GM03348 (cell line): ENCODE results near the gene REC114.
"Not testable (repeated sequence)": the region's sequence is repeated elsewhere in the genome, so short reads cannot be mapped to it uniquely, and the experiment has no call there.

Experiments
- DNase-seq: peaks from one replicate; pipeline ENCODE4 v3.0.0; 2012; ENCODE audit warnings: low spot score

Gene REC114

DNA sequence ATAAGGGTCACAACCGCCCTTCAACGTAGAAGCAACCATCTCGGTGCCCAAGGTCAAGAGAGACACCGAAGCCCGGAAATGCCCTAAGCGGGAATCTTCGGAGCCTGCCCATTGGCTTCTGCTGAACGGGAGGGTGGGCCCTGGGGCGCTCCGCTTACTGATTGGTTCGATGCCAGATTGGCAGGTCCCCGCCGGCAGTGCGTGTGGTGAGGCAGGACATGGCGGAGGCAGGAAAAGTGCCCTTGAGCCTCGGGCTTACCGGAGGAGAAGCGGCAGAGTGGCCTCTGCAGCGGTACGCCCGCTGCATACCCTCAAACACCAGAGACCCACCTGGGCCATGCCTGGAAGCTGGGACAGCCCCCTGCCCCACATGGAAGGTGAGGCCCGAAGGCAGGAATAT is at the start of gene REC114:
Gene REC114, plus strand, starts transcription at position 197 of the 400 bp plus-strand sequence. Its CDS starts 22 bp downstream, at position 219.
- DNase-seq: no peak

DNA sequence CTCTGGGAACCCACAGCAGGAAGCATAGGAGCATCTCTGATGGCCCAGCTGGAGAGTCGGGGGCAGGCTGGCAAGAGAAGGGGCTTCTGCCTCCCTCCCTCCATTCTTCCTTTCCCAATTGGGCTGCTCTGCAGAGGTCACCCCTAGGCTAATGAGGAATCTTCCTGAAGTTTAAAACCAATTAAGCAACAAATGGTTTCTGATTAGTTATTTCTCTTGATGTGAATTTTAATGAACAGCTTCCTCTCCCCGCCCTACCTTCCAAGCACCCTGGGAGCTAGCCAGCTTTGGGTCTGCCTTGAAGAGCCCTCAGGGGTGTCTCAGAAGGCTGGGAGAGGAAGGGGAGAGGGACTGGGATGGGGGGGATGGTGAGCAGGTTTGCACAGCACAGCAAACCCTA is 49.6 kb upstream of the REC114 start:
- DNase-seq: no peak

GRCh38 chr15:73394782-73395181 is 48.2 kb upstream of the REC114 start:
- no peak for DNase-seq

DNA sequence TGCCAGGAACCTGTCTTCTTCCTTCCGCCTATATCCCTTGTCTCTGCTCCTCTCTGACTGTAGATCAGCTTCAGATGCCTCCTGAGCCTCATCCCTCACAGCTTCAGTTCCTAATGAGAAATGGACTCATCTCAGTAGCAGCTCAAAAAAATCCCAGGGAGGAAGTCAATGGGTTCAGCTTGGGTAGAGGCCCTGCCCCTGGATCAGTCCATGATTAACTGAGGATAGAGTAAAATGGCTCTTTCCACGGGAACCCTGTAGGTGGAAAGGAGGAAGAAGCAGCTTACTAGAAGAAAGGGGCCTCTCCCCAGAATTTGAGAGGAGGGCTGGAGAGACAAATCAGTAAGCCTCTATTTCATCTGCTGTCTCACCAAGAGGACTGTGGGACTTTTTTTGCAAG is 47.3 kb upstream of the REC114 start:
- DNase-seq: no peak

GRCh38 chr15:73397461-73397860 is 45.5 kb upstream of the REC114 start:
- no peak for DNase-seq

DNA sequence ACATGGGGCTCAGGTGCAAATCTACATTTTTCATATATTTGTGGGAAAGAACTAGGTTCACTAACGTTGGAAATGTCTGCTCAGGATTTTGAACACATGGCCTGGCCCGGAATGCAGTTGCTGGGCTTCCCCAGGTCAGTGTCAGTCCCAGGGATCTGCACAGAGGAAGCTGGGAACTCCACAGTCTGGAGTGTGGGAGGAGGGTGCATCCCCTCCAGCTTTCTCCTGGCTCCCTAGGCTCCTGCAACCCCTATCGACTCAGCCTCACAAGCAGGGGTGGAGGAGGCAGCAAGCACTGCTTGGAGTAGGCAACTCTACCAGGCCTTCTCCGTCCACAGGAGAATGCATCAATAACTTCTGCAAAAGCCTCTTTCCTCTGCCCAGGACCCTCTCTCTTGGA is 44.1 kb upstream of the REC114 start:
- no peak for DNase-seq

DNA sequence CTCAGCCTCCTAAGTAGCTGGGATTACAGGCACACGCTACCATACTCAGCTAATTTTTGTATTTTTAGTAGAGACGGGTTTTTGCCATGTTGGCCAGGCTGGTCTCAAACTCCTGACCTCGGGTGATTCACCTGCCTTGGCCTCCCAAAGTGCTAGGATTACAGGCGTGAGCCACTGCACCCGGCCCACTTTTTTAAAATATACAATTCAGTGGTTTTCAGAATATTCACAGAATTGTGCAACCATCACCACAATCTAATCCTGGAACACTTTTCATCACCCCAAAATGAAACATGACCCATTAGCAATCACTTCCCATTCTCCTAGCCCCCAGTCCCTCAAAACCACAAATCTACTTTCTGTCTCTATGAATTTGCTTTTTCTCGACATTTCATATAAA is 42.7 kb upstream of the REC114 start:
- DNase-seq: not testable (repeated sequence)

- no peak for DNase-seq
Measured at GRCh38 chr15:73403171-73403570, 39.8 kb upstream of the REC114 start.

DNA sequence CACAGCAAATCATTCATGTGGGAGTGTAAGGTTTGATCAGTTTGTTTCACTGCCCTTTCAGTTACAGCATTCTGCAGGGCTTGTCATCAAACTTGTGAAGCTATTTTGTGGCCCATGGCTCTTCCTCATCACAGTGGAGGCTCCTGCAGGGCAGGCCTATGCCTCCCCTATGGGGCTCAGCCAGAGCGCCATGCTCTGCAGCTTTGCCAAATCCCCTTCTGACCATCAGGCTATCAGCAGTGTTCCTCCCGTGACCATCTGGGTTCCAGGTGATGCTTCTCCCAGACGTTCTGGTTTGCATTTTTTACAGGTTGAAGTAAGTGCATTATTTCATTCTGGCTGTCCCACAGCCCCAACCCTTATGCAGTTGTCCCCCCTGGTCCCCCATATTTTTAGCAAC is 28.1 kb upstream of the REC114 start:
- DNase-seq: no peak

DNA sequence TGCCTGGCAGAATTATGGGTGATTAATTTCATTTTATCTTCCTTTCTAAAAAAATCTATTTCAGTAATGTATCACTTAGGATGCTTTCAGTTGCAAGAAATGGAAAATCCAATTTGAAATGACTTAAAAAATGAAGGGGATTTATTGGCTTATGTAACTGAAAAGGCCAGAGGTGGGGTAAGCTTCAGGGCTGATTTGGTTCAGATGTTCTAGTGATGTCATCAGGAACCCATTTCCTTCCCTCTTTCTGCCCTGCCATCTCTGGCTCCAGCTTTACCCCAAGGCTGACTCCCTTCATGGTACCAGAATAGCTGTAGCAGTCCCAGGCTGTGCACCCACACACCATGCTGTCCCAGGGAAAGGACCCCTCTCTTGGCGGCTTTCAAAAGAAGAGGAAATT is 18.5 kb upstream of the REC114 start:
- DNase-seq: no peak

GRCh38 chr15:73425510-73425909 is 17.5 kb upstream of the REC114 start:
- DNase-seq: no peak

GRCh38 chr15:73426323-73426994 is 16.5 kb upstream of the REC114 start:
- no peak for DNase-seq

DNA sequence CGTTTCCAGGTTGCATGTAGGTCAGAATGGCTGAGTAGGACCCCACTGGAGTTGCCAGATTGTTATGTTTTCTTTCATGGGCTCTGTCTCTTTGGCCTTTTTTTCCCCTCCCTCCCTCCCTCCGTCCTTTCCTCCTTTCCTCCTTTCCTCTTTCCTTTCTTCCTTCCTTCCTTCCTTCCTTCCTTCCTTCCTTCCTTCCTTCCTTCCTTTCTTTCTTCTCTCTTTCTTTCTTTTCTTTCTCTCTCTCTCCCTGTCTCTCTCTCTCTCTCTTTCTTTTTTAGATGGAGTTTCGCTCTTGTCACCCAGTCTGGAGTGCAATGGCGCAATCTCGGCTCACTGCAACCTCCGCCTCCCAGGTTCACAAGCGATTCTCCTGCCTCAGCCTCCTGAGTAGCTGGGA is 11.6 kb upstream of the REC114 start:
- DNase-seq: not testable (repeated sequence)

DNA sequence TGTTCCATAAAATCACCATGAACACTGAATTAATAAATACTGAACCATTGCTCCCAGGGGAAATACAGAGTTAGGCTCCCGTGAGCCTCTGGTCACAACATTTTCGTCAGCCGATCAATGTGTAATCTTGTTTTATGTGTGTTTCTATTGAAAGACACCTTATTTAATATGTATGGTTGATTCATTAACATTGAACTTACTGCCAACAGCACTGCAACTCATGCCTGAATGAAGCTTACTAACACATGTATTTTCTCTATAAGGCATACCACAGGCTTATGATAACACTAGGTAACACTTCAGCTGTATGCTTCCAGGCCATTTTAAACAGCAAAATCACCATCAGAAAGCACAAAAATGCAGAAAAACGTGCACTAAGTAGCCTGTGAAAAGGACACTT is 9.1 kb upstream of the REC114 start:
- DNase-seq: no peak

GRCh38 chr15:73436613-73437012 is 6.4 kb upstream of the REC114 start:
- DNase-seq: no peak

DNA sequence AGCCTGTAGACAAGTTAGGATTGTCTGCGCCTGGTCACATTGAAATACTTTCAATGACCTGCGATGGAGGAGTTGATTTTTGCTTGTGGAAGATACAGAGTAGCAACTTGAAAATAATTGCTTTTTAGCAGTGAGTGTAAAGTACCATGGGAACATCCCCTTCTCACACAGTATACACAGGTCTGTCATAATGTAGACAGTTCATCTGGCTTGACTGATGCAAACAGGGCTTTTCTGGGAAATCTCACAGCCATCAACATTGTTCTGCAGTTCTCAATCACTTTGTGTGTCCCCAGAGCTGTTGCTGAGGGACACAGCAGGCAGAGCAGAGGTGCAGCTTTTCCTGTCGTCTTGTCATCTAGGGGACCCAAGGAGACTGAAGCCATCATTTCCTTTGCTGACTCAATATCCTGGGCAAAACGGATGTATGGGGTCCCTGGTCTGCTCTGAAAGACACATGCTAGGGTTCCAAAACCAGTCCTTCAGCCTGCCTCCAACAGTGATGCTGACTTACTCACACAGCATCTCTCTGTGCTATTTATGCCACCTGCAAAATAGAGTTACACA is 5.3 kb upstream of the REC114 start:
- no peak for DNase-seq

DNA sequence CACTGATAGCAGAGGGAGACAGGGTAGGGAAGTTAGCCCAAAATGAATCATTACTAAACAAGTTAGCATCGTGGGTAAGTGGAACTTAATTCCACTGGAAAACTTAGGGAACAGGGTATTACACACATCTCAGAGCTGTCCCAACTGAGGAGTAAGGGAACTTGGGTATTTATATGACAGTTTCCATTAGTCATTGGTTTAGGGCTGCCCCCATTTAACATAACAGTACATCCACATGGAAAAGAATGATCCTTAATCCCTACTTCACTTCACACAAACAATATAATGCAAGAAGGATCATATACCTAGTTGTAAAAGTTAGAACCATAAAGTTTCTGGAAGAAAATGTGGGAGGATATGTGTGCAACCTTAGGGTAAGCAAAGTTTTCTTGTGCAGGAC is 4.3 kb upstream of the REC114 start:
- no peak for DNase-seq

DNA sequence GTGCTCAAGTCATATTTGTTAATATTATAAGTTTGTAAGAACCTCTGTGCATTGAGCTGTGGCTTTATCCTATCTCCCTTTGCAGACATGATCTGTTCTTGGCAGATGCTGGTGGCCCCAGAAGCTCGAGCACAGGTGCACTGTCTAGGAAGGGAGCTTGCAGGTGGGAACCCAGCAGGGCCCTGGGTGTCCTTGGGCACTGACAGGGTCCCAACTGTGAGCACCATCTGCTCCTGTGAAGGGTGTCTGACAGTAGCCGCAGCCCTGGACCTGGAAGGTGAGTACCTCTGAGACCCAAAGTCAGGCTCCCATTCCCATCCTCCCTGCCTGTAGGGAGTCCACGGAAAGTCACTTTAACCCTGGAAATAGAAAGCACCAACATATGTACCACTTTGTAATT is 2.4 kb upstream of the REC114 start:
- no peak for DNase-seq

DNA sequence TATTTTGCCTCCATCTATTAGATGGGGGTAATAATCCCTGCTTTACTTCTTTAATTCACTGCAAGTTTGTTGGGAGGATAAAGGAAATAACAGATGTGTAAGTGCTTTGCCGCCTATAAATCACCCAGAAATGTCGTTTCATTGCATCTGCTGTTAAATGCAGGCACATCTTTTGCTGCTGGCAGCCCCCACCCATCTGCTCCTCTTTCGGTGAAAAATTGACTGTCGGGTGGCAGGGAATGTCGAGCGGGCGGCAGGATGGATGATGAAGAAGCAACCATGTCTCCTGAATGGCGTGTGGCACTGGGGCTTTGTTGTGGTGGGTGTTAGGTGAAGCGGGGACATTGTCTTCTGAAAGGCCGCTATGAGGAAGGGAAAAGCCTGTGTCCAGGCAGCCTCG is 543 bp upstream of the REC114 start:
- no peak for DNase-seq

- DNase-seq: not testable (repeated sequence)
Measured at GRCh38 chr15:73447471-73447870, 4.5 kb downstream of the REC114 start.

DNA sequence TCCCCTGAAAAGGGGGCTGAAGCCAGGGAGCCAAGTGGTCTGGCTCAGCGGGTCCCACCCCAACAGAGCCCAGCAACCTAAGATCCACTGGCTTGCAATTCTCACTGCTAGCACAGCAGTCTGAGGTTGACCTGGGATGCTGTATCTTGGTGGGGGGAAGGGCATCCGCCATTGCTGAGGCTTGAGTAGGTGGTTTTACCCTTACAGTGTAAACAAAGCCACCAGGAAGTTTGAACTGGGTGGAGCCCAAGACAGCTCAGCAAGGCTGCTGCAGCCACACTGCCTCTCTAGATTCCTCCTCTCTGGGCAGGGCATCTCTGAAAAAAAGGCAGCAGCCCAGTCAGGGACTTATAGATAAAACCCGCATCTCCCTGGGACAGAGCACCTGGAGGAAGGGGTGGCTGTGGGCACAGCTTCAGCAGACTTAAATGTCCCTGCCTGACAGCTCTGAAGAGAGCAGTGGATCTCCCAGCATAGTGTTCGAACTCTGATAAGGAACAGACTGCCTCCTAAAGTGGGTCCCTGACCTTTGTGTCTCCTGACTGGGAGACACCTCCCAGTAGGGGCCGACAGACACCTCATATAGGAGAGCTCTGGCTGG is 5.3 kb downstream of the REC114 start:
- DNase-seq: not testable (repeated sequence)

DNA sequence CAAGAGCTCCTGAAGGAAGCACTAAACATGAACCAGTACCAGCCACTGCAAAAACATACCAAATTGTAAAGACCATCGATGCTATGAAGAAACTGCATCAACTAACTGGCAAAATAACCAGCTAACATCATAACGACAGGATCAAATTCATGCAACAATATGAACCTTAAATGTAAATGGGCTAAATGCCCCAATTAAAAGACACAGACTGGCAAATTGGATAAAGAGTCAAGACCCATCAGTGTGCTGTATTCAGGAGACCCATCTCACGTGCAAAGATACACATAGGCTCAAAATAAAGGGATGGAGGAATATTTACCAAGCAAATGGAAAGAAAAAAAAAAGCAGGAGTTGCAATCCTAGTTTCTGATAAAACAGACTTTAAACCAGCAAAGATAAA is 7.0 kb downstream of the REC114 start:
- not testable (repeated sequence) for DNase-seq

- DNase-seq: no peak
Measured at GRCh38 chr15:73454096-73454495, 11.1 kb downstream of the REC114 start.

- DNase-seq: no peak
Measured at GRCh38 chr15:73455876-73456275, 12.9 kb downstream of the REC114 start.
